HT1080 (cell line): Measurements from ENCODE around the gene MATN4. TPM values are rescaled to one million over a fixed set of nuclear protein-coding genes. Genes with fewer than 3 reads are reported as not detected.

Source experiments
- DNase-seq: peaks from one replicate; pipeline ENCODE4 v3.0.0-alpha.2; 2015; ENCODE audit warnings: low read depth
- total RNA-seq: library from RNA; depleted of rRNA; stranded (reverse); fragments of >200 nt; shearing (Covaris generic); gene quantifications from 2 replicates; pipeline ENCODE4 v1.2.3, GENCODE V29; 2014

MATN4 gene
- total RNA-seq, 1 experiment from 2014 or later = not detected

GRCh38 chr20:45341579-45341938 lies 33.5 kb upstream of the MATN4 start:
- DNase-seq = no peak

GRCh38 chr20:45340951-45341350 lies 32.9 kb upstream of the MATN4 start:
- DNase-seq = no peak

- DNase-seq = no peak
These were observed 32.2 kb upstream of the MATN4 start for GRCh38 chr20:45340236-45340847.

- no peak for DNase-seq
These were observed 31.7 kb upstream of the MATN4 start for GRCh38 chr20:45339799-45340198.

- DNase-seq = no peak
These were observed 31.0 kb upstream of the MATN4 start for GRCh38 chr20:45339084-45339483.

GRCh38 chr20:45338121-45339030 lies 30.3 kb upstream of the MATN4 start:
- DNase-seq = no peak

GRCh38 chr20:45337367-45338120 lies 29.4 kb upstream of the MATN4 start:
- DNase-seq = peak; percentile 81

GRCh38 chr20:45336530-45337366 lies 28.6 kb upstream of the MATN4 start:
- DNase-seq = peak; percentile 96

GRCh38 chr20:45330476-45330875 lies 22.4 kb upstream of the MATN4 start:
- no peak for DNase-seq

- DNase-seq = no peak
These were observed 21.6 kb upstream of the MATN4 start for GRCh38 chr20:45329497-45330319.

GRCh38 chr20:45328451-45328850 lies 20.4 kb upstream of the MATN4 start:
- no peak for DNase-seq

- DNase-seq = no peak
These were observed 17.3 kb upstream of the MATN4 start for GRCh38 chr20:45325371-45325770.

GRCh38 chr20:45323731-45324130 lies 15.6 kb upstream of the MATN4 start:
- DNase-seq = no peak

GRCh38 chr20:45322952-45323383 lies 14.9 kb upstream of the MATN4 start:
- no peak for DNase-seq

GRCh38 chr20:45320948-45321595 lies 13.0 kb upstream of the MATN4 start:
- DNase-seq = no peak

- DNase-seq = no peak
These were observed 10.8 kb upstream of the MATN4 start for GRCh38 chr20:45318948-45319347.

- no peak for DNase-seq
These were observed 10.4 kb upstream of the MATN4 start for GRCh38 chr20:45318386-45318939.

- DNase-seq = no peak
These were observed 9.7 kb upstream of the MATN4 start for GRCh38 chr20:45317826-45318225.
